Aorta (tissue), 5 donors: ENCODE results near the gene HNF1B. TPM values are rescaled to one million over a fixed set of nuclear protein-coding genes. Genes with fewer than 3 reads are reported as not detected.

Experiments used
- ATAC-seq: fragments of 200-7000 bp; cut with Tn5 transposase; one replicate; pipeline ENCODE4 v1.9.1; 2022; ENCODE audit warnings: moderate library complexity; ENCODE audit not compliant: low FRiP score
- DNase-seq, 2 donors: peaks; one replicate each; pipeline ENCODE4 v3.0.0-alpha.2; 2020
- H3K27ac ChIP-seq, 2 donors: one replicate each; pipeline ENCODE4 v1.5.1; 2013; ENCODE audit warnings: low read length in 2 of 2, mild to moderate bottlenecking in 2 of 2, moderate library complexity in 2 of 2, control low read depth in 1 of 2, inconsistent platforms in 1 of 2, low read depth in 1 of 2
- H3K27me3 ChIP-seq, 2 donors: one replicate each; pipeline ENCODE4 v1.6.1; 2013; ENCODE audit warnings: control low read depth in 1 of 2, low read length in 1 of 2, mild to moderate bottlenecking in 1 of 2, moderate library complexity in 1 of 2; ENCODE audit not compliant: insufficient read depth in 2 of 2, control insufficient read depth in 1 of 2
- H3K36me3 ChIP-seq, 2 donors: one replicate each; pipeline ENCODE4 v1.6.1; 2013; ENCODE audit warnings: control low read depth in 1 of 2, low read length in 1 of 2, mild to moderate bottlenecking in 1 of 2; ENCODE audit not compliant: insufficient read depth in 2 of 2, control insufficient read depth in 1 of 2
- H3K4me1 ChIP-seq, 2 donors: one replicate each; pipeline ENCODE4 v1.6.1; 2013; ENCODE audit warnings: low read length in 2 of 2, control low read depth in 1 of 2, mild to moderate bottlenecking in 1 of 2, moderate library complexity in 1 of 2; ENCODE audit not compliant: insufficient read depth in 2 of 2, control insufficient read depth in 1 of 2
- H3K4me3 ChIP-seq, 2 donors: one replicate each; pipeline ENCODE4 v1.5.1; 2013; ENCODE audit warnings: low read length in 2 of 2, control low read depth in 1 of 2, mild to moderate bottlenecking in 1 of 2
- H3K9me3 ChIP-seq: one replicate; pipeline ENCODE4 v1.6.1; 2013; ENCODE audit warnings: mild to moderate bottlenecking, low read length; ENCODE audit not compliant: control insufficient read depth
- WGBS, 2 donors: extraction: QIAGEN DNeasy Blood & Tissue Kit; methylation state at CpG; one replicate each; pipeline ENCODE4 v1.1.7; 2013; 5-methylcytosine and 5-hydroxymethylcytosine counted together
- intact Hi-C, 2 donors: fragments of 100-400 bp; cut with DNase I; formaldehyde crosslinking; loops; one replicate each; pipeline versions ENCODE4 v1.14.2 to v1.15.0; 2022
- long read RNA-seq, 2 donors: library from polyadenylated mRNA; unstranded; transcript quantifications; one replicate each; pipeline ENCODE4 v2.0.0, GENCODE V29; 2020 to 2021
- polyA plus RNA-seq, 2 donors: library from polyadenylated mRNA; stranded (reverse); fragments of 200-250 nt; gene quantifications; one replicate each; pipeline ENCODE4 v1.2.3, GENCODE V29; 2013
- total RNA-seq, 2 donors: library from RNA; stranded (reverse); fragmentation: NEBNext Ultra II Directional; extraction: Animal tissue kit (Norgen Biotek cat#: 25700); gene quantifications; one replicate each; pipeline ENCODE4 v1.2.1, GENCODE V29; 2021
- donor health status: healthy with polysubstance abuse.
- donor health status: Bipolar disorder and iron deficiency.
- donor health status: DM: no; HTN: no; CAD: no.
- donor health status: DM: no; HTN: no; CAD: no.
- donor health status: DM: yes; HTN: yes; CAD: no.

The HNF1B gene
- total RNA-seq (not detected), polyA plus RNA-seq (under 1 TPM in 1 of 2 donors, not detected in 1; 0.88 TPM)
- long read RNA-seq, donor 1: 0 reads
- long read RNA-seq, donor 2, partial matches to known transcripts: 0 of 1 reads
- long read RNA-seq, donor 2, other reads (novel, unspliced or antisense): 0 of 1 reads

GRCh38 chr17:37744961-37745800 lies at the start of gene HNF1B:
HNF1B (minus strand) TSS chr17:37745059; CDS start chr17:37744884, 175 bp downstream.
- intact Hi-C loops: no loop called here
- H3K4me1 ChIP-seq: no peaks in the 10 kb centered on the region
- H3K9me3 ChIP-seq: no peaks in the 10 kb centered on the region
- no peaks in the 10 kb centered on the region for H3K36me3 ChIP-seq
- 4 to 6% methylated on average over 35 of the region's 35 CpGs for WGBS, 2 donors
- peak; percentile 44 for ATAC-seq
- H3K27ac ChIP-seq: no peak within 1 kb of the TSS
- no peak for DNase-seq
- H3K27me3 ChIP-seq: no peaks in the 10 kb centered on the region
- H3K4me3 ChIP-seq: no peak within 1 kb of the TSS

DNA sequence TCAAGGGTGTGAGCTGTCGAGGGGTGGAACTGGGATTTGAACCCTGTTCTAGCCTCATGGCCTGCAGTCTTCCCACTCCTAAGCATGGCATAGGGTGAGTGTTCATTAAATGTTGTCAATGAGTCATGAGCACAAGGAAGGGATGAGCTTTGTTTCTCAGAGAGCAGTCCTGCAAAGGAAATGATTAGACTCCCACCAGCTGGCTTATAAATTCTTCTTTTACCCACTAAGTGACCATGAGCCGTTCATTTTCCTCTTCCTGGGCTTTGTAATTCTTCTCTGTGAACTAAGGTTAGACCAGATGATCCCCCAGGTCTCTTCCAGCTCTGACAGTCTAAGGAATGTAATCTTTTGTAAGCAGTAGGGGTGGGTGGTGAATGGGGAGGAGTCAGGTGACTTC lies 47.9 kb upstream of the HNF1B start:
- H3K9me3 ChIP-seq: no peaks in the 10 kb centered on the region
- no peak for ATAC-seq
- intact Hi-C loops: no loop called here
- no peak overlapping the region for H3K27ac ChIP-seq
- H3K4me1 ChIP-seq: no peaks in the 10 kb centered on the region
- H3K36me3 ChIP-seq: no peaks in the 10 kb centered on the region
- no peak overlapping the region for H3K4me3 ChIP-seq
- 66 to 67% methylated on average over 2 of the region's 2 CpGs for WGBS, 2 donors
- DNase-seq: no peak
- no peaks in the 10 kb centered on the region for H3K27me3 ChIP-seq

GRCh38 chr17:37791447-37792399 lies 46.9 kb upstream of the HNF1B start:
- H3K4me3 ChIP-seq: no peak overlapping the region
- H3K36me3 ChIP-seq: no peaks in the 10 kb centered on the region
- peaks cover under 1% of the 10 kb centered on the region for H3K9me3 ChIP-seq
- 58 to 65% methylated on average over 19 of the region's 19 CpGs for WGBS, 2 donors
- H3K4me1 ChIP-seq: no peaks in the 10 kb centered on the region
- intact Hi-C loops: no loop called here
- no peak overlapping the region for H3K27ac ChIP-seq
- no peaks in the 10 kb centered on the region for H3K27me3 ChIP-seq
- ATAC-seq: no peak
- no peak for DNase-seq

GRCh38 chr17:37789771-37790541 lies 45.1 kb upstream of the HNF1B start:
- no peak overlapping the region for H3K27ac ChIP-seq
- intact Hi-C loops: no loop called here
- no peaks in the 10 kb centered on the region for H3K27me3 ChIP-seq
- no peak for ATAC-seq
- H3K4me1 ChIP-seq: no peaks in the 10 kb centered on the region
- H3K4me3 ChIP-seq: no peak overlapping the region
- no peak for DNase-seq
- H3K36me3 ChIP-seq: no peaks in the 10 kb centered on the region
- WGBS, 2 donors: 70% methylated on average over 9 of the region's 9 CpGs
- peaks cover 2% of the 10 kb centered on the region for H3K9me3 ChIP-seq

DNA sequence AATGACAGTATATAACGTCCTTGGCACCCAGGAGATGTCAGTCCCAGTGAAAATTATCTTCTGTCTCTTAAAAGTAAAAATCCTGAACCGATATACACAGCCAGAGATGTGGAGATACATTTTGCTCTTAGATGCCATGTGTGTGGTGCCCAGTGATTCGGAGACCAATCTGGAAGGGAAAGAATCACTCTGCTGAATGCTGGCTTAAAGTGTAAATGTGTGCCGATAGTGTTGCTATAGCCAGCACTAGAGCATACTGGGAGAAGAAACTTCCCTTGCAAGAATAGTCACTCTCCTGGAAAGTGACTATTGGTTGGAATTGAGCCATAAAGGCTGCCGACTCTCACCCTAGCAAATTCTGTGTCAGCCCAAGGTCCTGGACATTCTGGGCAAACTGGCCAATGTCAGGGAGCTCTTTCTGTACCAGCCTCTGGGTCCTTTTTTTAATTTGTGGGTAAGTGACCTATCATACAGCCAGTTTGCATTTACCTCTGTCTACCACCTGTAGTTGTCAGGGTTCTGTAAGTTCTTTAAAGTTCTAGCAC lies 44.2 kb upstream of the HNF1B start:
- Histone ChIP-seq H3K27me3 (no peaks in the 10 kb centered on the region), H3K9me3 (peaks cover 2% of the 10 kb centered on the region), H3K36me3 (no peaks in the 10 kb centered on the region), H3K4me1 (no peaks in the 10 kb centered on the region), H3K4me3 (no peak overlapping the region), H3K27ac (no peak overlapping the region)
- intact Hi-C loops: no loop called here
- 38 to 40% methylated on average over 5 of the region's 5 CpGs for WGBS, 2 donors
- no peak for DNase-seq
- no peak for ATAC-seq

DNA sequence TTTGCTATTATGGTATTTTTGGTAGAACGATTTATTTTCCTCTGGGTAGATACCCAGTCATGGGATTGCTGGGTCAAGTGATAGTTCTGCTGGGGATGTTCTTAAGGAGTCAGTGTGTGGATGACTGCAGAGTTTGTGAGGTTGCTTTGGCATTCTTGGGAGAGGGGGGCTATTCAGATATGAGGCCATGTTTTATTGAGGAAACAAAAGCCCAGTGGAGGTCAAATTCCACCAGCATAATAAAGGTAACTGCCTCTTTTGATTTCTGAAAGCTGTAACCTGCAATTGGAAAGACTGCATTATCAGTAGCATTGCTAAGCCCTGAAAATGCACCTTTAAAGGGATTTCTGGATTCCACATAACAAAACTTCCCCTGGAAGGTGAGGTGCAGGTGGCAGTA lies 43.7 kb upstream of the HNF1B start:
- Histone ChIP-seq H3K4me3 (no peak overlapping the region), H3K4me1 (no peaks in the 10 kb centered on the region), H3K36me3 (no peaks in the 10 kb centered on the region), H3K27ac (no peak overlapping the region), H3K9me3 (peaks cover 2% of the 10 kb centered on the region), H3K27me3 (no peaks in the 10 kb centered on the region)
- intact Hi-C loops: no loop called here
- no peak for DNase-seq
- 78 to 88% methylated on average over 1 of the region's 1 CpG for WGBS, 2 donors
- ATAC-seq: no peak

- H3K36me3 ChIP-seq: no peaks in the 10 kb centered on the region
- DNase-seq (no peak), ATAC-seq (no peak)
- WGBS, 2 donors: 25 to 34% methylated on average over 8 of the region's 8 CpGs
- no peaks in the 10 kb centered on the region for H3K4me1 ChIP-seq
- H3K9me3 ChIP-seq: peaks cover 2% of the 10 kb centered on the region
- H3K27ac ChIP-seq: no peak overlapping the region
- no peaks in the 10 kb centered on the region for H3K27me3 ChIP-seq
- H3K4me3 ChIP-seq: no peak overlapping the region
- intact Hi-C loops: no loop called here
These were observed 42.3 kb upstream of the HNF1B start for GRCh38 chr17:37787055-37787757.
